Measurements from ENCODE around the gene TOMM7.

TOMM7 gene

GRCh38 chr7:22822486-22823141, at the start of gene TOMM7:
Gene TOMM7 (minus strand): TSS chr7:22822849. CDS start chr7:22822779, 70 bp downstream.
- peak; percentile 27 for TF ChIP-seq CTCF (conservative IDR thresholded peaks at IDR 0.05; ENCODE audit: low read depth, low read length)
- H3K4me3 ChIP-seq (ENCODE audit: low read length), result peak within 1 kb of the TSS; percentile 94
- peak; percentile 93 for DNase-seq (ENCODE audit: low read depth)

GRCh38 chr7:22872096-22872807, 49.6 kb upstream of the TOMM7 start:
- TF ChIP-seq CTCF (conservative IDR thresholded peaks at IDR 0.05; ENCODE audit: low read depth, low read length), result no peak
- DNase-seq (ENCODE audit: low read depth), result no peak

GRCh38 chr7:22871661-22872060, 49.0 kb upstream of the TOMM7 start:
- no peak for DNase-seq (ENCODE audit: low read depth)
- no peak overlapping the region for H3K4me3 ChIP-seq (ENCODE audit: low read length)
- no peak for TF ChIP-seq CTCF (conservative IDR thresholded peaks at IDR 0.05; ENCODE audit: low read depth, low read length)

More at GRCh38 chr7:22872096-22872807, 49.6 kb upstream of the TOMM7 start:
- no peak overlapping the region for H3K4me3 ChIP-seq (ENCODE audit: low read length)

GRCh38 chr7:22868509-22868908, 45.9 kb upstream of the TOMM7 start:
- no peak for TF ChIP-seq CTCF (conservative IDR thresholded peaks at IDR 0.05; ENCODE audit: low read depth, low read length)
- H3K4me3 ChIP-seq (ENCODE audit: low read length), result no peak overlapping the region
- DNase-seq (ENCODE audit: low read depth), result no peak

- TF ChIP-seq CTCF (conservative IDR thresholded peaks at IDR 0.05; ENCODE audit: low read depth, low read length), result no peak
- no peak overlapping the region for H3K4me3 ChIP-seq (ENCODE audit: low read length)
- DNase-seq (ENCODE audit: low read depth), result no peak
Observed at GRCh38 chr7:22867589-22867988, 44.9 kb upstream of the TOMM7 start.

GRCh38 chr7:22867003-22867402, 44.4 kb upstream of the TOMM7 start:
- no peak for DNase-seq (ENCODE audit: low read depth)
- TF ChIP-seq CTCF (conservative IDR thresholded peaks at IDR 0.05; ENCODE audit: low read depth, low read length), result no peak
- H3K4me3 ChIP-seq (ENCODE audit: low read length), result no peak overlapping the region

- TF ChIP-seq CTCF (conservative IDR thresholded peaks at IDR 0.05; ENCODE audit: low read depth, low read length), result no peak
- DNase-seq (ENCODE audit: low read depth), result no peak
- H3K4me3 ChIP-seq (ENCODE audit: low read length), result no peak overlapping the region
Observed at GRCh38 chr7:22865602-22865960, 42.9 kb upstream of the TOMM7 start.

All from retinal pigment epithelial cell (primary cell).